H1 (cell line): Measurements from ENCODE around the gene PHLPP1. TPM values are rescaled to one million over a fixed set of nuclear protein-coding genes. Genes with fewer than 3 reads are reported as not detected.

Experiments used
- CTCF ChIA-PET: fragments of 300-600 bp; sonication (Branson Sonifier 250); formaldehyde crosslinking; loops from one replicate; lab custom pipeline; 2021; ENCODE audit not compliant: partially characterized antibody; lab: Charles Lee
- POLR2A ChIA-PET: fragments of 300-600 bp; sonication (Branson Sonifier 250); formaldehyde crosslinking; loops from one replicate; lab custom pipeline; 2021; ENCODE audit warnings: inconsistent platforms; ENCODE audit not compliant: partially characterized antibody; lab: Charles Lee
- DNase-seq, 2 experiments: peaks; one replicate each; pipeline versions ENCODE4 v3.0.0 to v3.0.0-alpha.2; 2010 to 2022; ENCODE audit warnings: low spot score in 2 of 2, low read depth in 1 of 2, mixed read lengths in 1 of 2
- FAIRE-seq: peaks from 2 replicates; lab custom pipeline; 2011; peaks lifted over from hg19 to GRCh38; lab: Jason Lieb, UNC
- H2AFZ ChIP-seq: 2 replicates; pipeline ENCODE4 v1.8.1; 2012; ENCODE audit warnings: low read length, inconsistent platforms
- H2AK5ac ChIP-seq: 2 replicates; pipeline ENCODE4 v1.6.1; 2013; ENCODE audit warnings: low read depth, low read length
- H2BK120ac ChIP-seq: replicated peaks from 2 replicates; pipeline ENCODE3; 2013; ENCODE audit warnings: low read depth, low read length, inconsistent platforms
- H2BK12ac ChIP-seq: 2 replicates; pipeline ENCODE4 v1.6.1; 2013; ENCODE audit warnings: low read depth, low read length
- H2BK15ac ChIP-seq: 2 replicates; pipeline ENCODE4 v1.6.1; 2013; ENCODE audit warnings: low read length
- H2BK20ac ChIP-seq: 2 replicates; pipeline ENCODE4 v1.6.1; 2013; ENCODE audit warnings: low read length
- H2BK5ac ChIP-seq: 2 replicates; pipeline ENCODE4 v1.6.1; 2013; ENCODE audit warnings: low read depth, low read length
- H3K14ac ChIP-seq: 2 replicates; pipeline ENCODE4 v1.6.1; 2013; ENCODE audit warnings: inconsistent platforms; ENCODE audit not compliant: insufficient read length
- H3K18ac ChIP-seq: 2 replicates; pipeline ENCODE4 v1.6.1; 2013; ENCODE audit warnings: low read length; ENCODE audit errors: extremely low read depth
- H3K23ac ChIP-seq: 2 replicates; pipeline ENCODE4 v1.6.1; 2013; ENCODE audit warnings: inconsistent platforms; ENCODE audit not compliant: insufficient read length
- H3K23me2 ChIP-seq: 2 replicates; pipeline ENCODE4 v1.6.1; 2013; ENCODE audit warnings: low read depth, low read length
- H3K27ac ChIP-seq: 2 replicates; pipeline ENCODE4 v1.6.1; 2011; ENCODE audit warnings: low read depth, low read length, inconsistent platforms
- H3K27me3 ChIP-seq, 4 experiments: replicated peaks in 1 of 4; 1 replicate in 1 of 4; 2 replicates in 3 of 4; pipeline versions ENCODE4 v1.6.1 to v1.8.1; 2011 to 2013; ENCODE audit warnings: low read length in 3 of 4, mild to moderate bottlenecking in 3 of 4, inconsistent platforms in 2 of 4, mixed read lengths in 2 of 4, moderate library complexity in 1 of 4; ENCODE audit not compliant: control insufficient read depth in 3 of 4, insufficient read depth in 3 of 4; ENCODE audit errors: extremely low read depth in 1 of 4
- H3K36me3 ChIP-seq, 4 experiments: 2 replicates each; pipeline versions ENCODE4 v1.6.1 to v1.8.1; 2011 to 2013; ENCODE audit warnings: mild to moderate bottlenecking in 4 of 4, low read length in 3 of 4, moderate library complexity in 2 of 4, control low read depth in 1 of 4, inconsistent platforms in 1 of 4; ENCODE audit not compliant: insufficient read depth in 4 of 4, control insufficient read depth in 2 of 4
- H3K4ac ChIP-seq: replicated peaks from 2 replicates; pipeline ENCODE3; 2013; ENCODE audit warnings: low read length, low read depth, mixed read lengths, inconsistent platforms; ENCODE audit not compliant: insufficient read length
- H3K4me1 ChIP-seq, 4 experiments: replicated peaks in 1 of 4; 1 replicate in 1 of 4; 2 replicates in 3 of 4; pipeline versions ENCODE4 v1.6.1 to v1.8.1; 2011 to 2013; ENCODE audit warnings: low read length in 3 of 4, inconsistent platforms in 2 of 4, mixed read lengths in 1 of 4; ENCODE audit not compliant: insufficient read depth in 4 of 4, control insufficient read depth in 3 of 4
- H3K4me2 ChIP-seq, 2 experiments: 2 replicates each; pipeline versions ENCODE4 v1.6.1 to v1.8.1; 2011 to 2013; ENCODE audit warnings: low read depth in 2 of 2, low read length in 2 of 2, control low read depth in 1 of 2, inconsistent platforms in 1 of 2, mild to moderate bottlenecking in 1 of 2; ENCODE audit not compliant: insufficient read depth in 1 of 2
- H3K4me3 ChIP-seq, 4 experiments: fragments of 200-600, 300-600 bp in 1 of 4; sonication (generic), shearing (Covaris generic), sonication (Bioruptor Twin) in 1 of 4; 2 replicates each; pipeline versions ENCODE4 v1.5.1 to v1.8.1; 2011 to 2016; ENCODE audit warnings: low read length in 4 of 4, low read depth in 3 of 4, control low read depth in 2 of 4, inconsistent platforms in 2 of 4, mild to moderate bottlenecking in 2 of 4, mixed read lengths in 1 of 4, moderate library complexity in 1 of 4; ENCODE audit not compliant: insufficient read depth in 2 of 4; ENCODE audit errors: extremely low read depth in 1 of 4
- H3K56ac ChIP-seq: replicated peaks from 2 replicates; pipeline ENCODE3; 2013; ENCODE audit warnings: low read depth, mild to moderate bottlenecking, mixed read lengths, low read length, inconsistent platforms; ENCODE audit not compliant: insufficient read length
- H3K79me1 ChIP-seq: 2 replicates; pipeline ENCODE4 v1.6.1; 2013; ENCODE audit warnings: low read depth, low read length, control low read depth
- H3K79me2 ChIP-seq, 2 experiments: 2 replicates each; pipeline versions ENCODE4 v1.6.1 to v1.8.1; 2012 to 2013; ENCODE audit warnings: low read length in 2 of 2, mild to moderate bottlenecking in 2 of 2, inconsistent platforms in 1 of 2; ENCODE audit not compliant: insufficient read depth in 2 of 2, control insufficient read depth in 1 of 2
- H3K9ac ChIP-seq, 4 experiments: replicated peaks in 1 of 4; 1 replicate in 1 of 4; 2 replicates in 3 of 4; pipeline versions ENCODE4 v1.6.1 to v1.8.1; 2011 to 2013; ENCODE audit warnings: low read depth in 3 of 4, low read length in 3 of 4, control low read depth in 2 of 4, mild to moderate bottlenecking in 2 of 4, moderate library complexity in 2 of 4, inconsistent platforms in 1 of 4; ENCODE audit errors: extremely low read depth in 1 of 4
- H3K9me3 ChIP-seq, 2 experiments: 2 replicates each; pipeline versions ENCODE4 v1.6.1 to v1.8.1; 2012 to 2013; ENCODE audit warnings: mild to moderate bottlenecking in 2 of 2, moderate library complexity in 2 of 2, control low read depth in 1 of 2, inconsistent platforms in 1 of 2, low read depth in 1 of 2, low read length in 1 of 2, mixed read lengths in 1 of 2; ENCODE audit not compliant: insufficient read depth in 2 of 2
- H4K20me1 ChIP-seq, 2 experiments: replicated peaks in 1 of 2; 2 replicates each; pipeline versions ENCODE3 to v1.8.1; 2011 to 2013; ENCODE audit warnings: inconsistent platforms in 2 of 2, low read length in 2 of 2, mild to moderate bottlenecking in 1 of 2; ENCODE audit not compliant: insufficient read depth in 2 of 2, control insufficient read depth in 1 of 2
- H4K5ac ChIP-seq: 2 replicates; pipeline ENCODE4 v1.6.1; 2013; ENCODE audit warnings: low read length, low read depth, mixed read lengths, inconsistent platforms; ENCODE audit not compliant: insufficient read length
- H4K8ac ChIP-seq: 2 replicates; pipeline ENCODE4 v1.8.0; 2013; ENCODE audit warnings: mild to moderate bottlenecking, moderate library complexity, low read length, inconsistent platforms; ENCODE audit not compliant: insufficient read depth; ENCODE audit errors: extremely low read depth
- H4K91ac ChIP-seq: replicated peaks from 2 replicates; pipeline ENCODE3; 2013; ENCODE audit warnings: low read length, mixed read lengths, inconsistent platforms; ENCODE audit not compliant: insufficient read length
- CTCF ChIP-seq, 3 experiments: IDR thresholded peaks; 1 replicate in 2 of 3; 2 replicates in 1 of 3; pipeline versions ENCODE4 v1.5.1 to v1.6.1; 2011; ENCODE audit warnings: low read length in 3 of 3, mild to moderate bottlenecking in 3 of 3, inconsistent platforms in 2 of 3, low read depth in 1 of 3, moderate library complexity in 1 of 3; ENCODE audit not compliant: insufficient read depth in 1 of 3; ENCODE audit errors: control extremely low read depth in 1 of 3
- SAP30 ChIP-seq: fragments of 300-600 bp; sonication (generic); IDR thresholded peaks from 2 replicates; pipeline ENCODE4 v1.7.1; 2012; ENCODE audit warnings: low read length, moderate library complexity, mild to moderate bottlenecking, inconsistent platforms; ENCODE audit not compliant: insufficient read depth, insufficient replicate concordance
- WGBS, 2 experiments: shearing (Covaris generic) in 1 of 2; methylation state at CpG; one replicate each; pipeline versions ENCODE4 v1.1.6 to v1.1.7; 2013 to 2015; ENCODE audit warnings: low lambda C conversion rate in 2 of 2, mixed read lengths in 2 of 2, inconsistent platforms in 1 of 2, low coverage in 1 of 2, missing lambda C conversion rate in 1 of 2; ENCODE audit not compliant: insufficient replicate concordance in 2 of 2, insufficient coverage in 1 of 2, insufficient read length in 1 of 2; ENCODE audit errors: extremely low coverage in 1 of 2, missing lambda C conversion rate in 1 of 2; 5-methylcytosine and 5-hydroxymethylcytosine counted together
- polyA plus RNA-seq, 7 experiments: library from polyadenylated mRNA; depleted of rRNA in 3 of 7; stranded (reverse) in 5 of 7; unstranded in 2 of 7; fragments of >200 nt in 5 of 7; fragments of 200-250 nt in 2 of 7; gene quantifications; 1 replicate in 5 of 7; 2 replicates in 1 of 7; 4 replicates in 1 of 7; pipeline versions ENCODE4 v1.2.1 to v1.2.3, GENCODE V29; 2011 to 2013; ENCODE audit warnings: missing spikeins in 2 of 7, mixed read lengths in 2 of 7
- total RNA-seq: library from RNA; stranded (reverse); fragmentation: NEBNext Ultra II Directional; extraction: Animal tissue kit (Norgen Biotek cat#: 25700); gene quantifications from 2 replicates; pipeline ENCODE4 v1.2.1, GENCODE V29; 2021

PHLPP1 gene
- total and polyA plus RNA-seq, 2 of the 8 experiments (the other 6 are each of a cell fraction or from before 2014, with no cell fraction given): 28.0 to 66.3 TPM

- Histone ChIP-seq H3K18ac (no peak overlapping the region), H3K27me3 (no peaks in the 10 kb centered on the region), H4K20me1 (peaks cover 2 to 3% of the 10 kb centered on the region in 2 experiments), H3K14ac (no peak overlapping the region), H3K23me2 (no peaks in the 10 kb centered on the region), H4K91ac (no peak overlapping the region), H3K4me3 (no peak overlapping the region), H3K56ac (no peak overlapping the region), H2BK120ac (no peak overlapping the region), H3K9ac (no peak overlapping the region), H3K9me3 (no peaks in the 10 kb centered on the region), H2AFZ (no peak overlapping the region), H3K4me2 (no peak overlapping the region), H4K5ac (no peak overlapping the region), H2AK5ac (no peak overlapping the region), H2BK12ac (no peak overlapping the region), H3K79me1 (peaks cover 5% of the 10 kb centered on the region), H2BK15ac (no peak overlapping the region), H3K27ac (no peak overlapping the region), H4K8ac (no peak overlapping the region), H2BK20ac (no peak overlapping the region), H3K4ac (no peak overlapping the region), H3K4me1 (peaks cover 1 to 19% (median 15%) of the 10 kb centered on the region in 4 experiments; a peak in 6 of 7 replicates), H3K36me3 (no peaks in the 10 kb centered on the region), H2BK5ac (no peak overlapping the region), H3K23ac (no peak overlapping the region), H3K79me2 (peaks cover 3 to 97% of the 10 kb centered on the region in 2 experiments; a peak in 3 of 4 replicates)
- no peak for FAIRE-seq
- no peak for DNase-seq
- 89% methylated on average over 5 of the region's 5 CpGs; no CpG with 5 or more reads in 1 of the 2 experiments for WGBS, 2 experiments
- ChIA-PET CTCF (no interaction called here), POLR2A (interaction anchor here (1.3 to 2.9 kb wide), 4 partner anchors 9 to 17 kb away, joined by 3 to 9 read pairs (median 4); no protein-coding TSS in a partner anchor)
- TF ChIP-seq SAP30: no peak
- no peak for TF ChIP-seq CTCF (IDR thresholded peaks at IDR 0.05; ENCODE audit: control extremely low read depth in 1 of 3, insufficient read depth in 1 of 3, low read depth in 1 of 3, low read length in 3 of 3)
These were observed 52.0 kb downstream of the PHLPP1 start for GRCh38 chr18:62767321-62767720.
